Astrocyte (in vitro differentiated cells and primary cell): ENCODE measurements around the gene GDPD4. TPM values are rescaled to one million over a fixed set of nuclear protein-coding genes. Genes with fewer than 3 reads are reported as not detected.

Experiments
- DNase-seq: peaks from one replicate; pipeline ENCODE4 v3.0.0-alpha.2; 2010; ENCODE audit warnings: low read depth
- FAIRE-seq: peaks from 2 replicates; lab custom pipeline; 2011; peaks lifted over from hg19 to GRCh38; lab: Jason Lieb, UNC
- H2AFZ ChIP-seq: 2 replicates; pipeline ENCODE4 v1.6.0; 2012; ENCODE audit warnings: low read depth, low read length, inconsistent platforms
- H3K27ac ChIP-seq: 2 replicates; pipeline ENCODE4 v1.5.1; 2011; ENCODE audit warnings: low read depth, low read length, inconsistent platforms
- H3K27me3 ChIP-seq: 2 replicates; pipeline ENCODE4 v1.6.0; 2011; ENCODE audit warnings: low read length, inconsistent platforms; ENCODE audit not compliant: insufficient read depth
- H3K36me3 ChIP-seq: 2 replicates; pipeline ENCODE4 v1.5.1; 2011; ENCODE audit warnings: low read length, inconsistent platforms; ENCODE audit not compliant: insufficient read depth
- H3K4me1 ChIP-seq: 2 replicates; pipeline ENCODE4 v1.5.1; 2011; ENCODE audit warnings: low read length, inconsistent platforms; ENCODE audit not compliant: insufficient read depth
- H3K4me2 ChIP-seq: 2 replicates; pipeline ENCODE4 v1.6.0; 2012; ENCODE audit warnings: low read length, inconsistent platforms
- H3K4me3 ChIP-seq: 2 replicates; pipeline ENCODE4 v1.5.1; 2011; ENCODE audit warnings: low read depth, mild to moderate bottlenecking, low read length, inconsistent platforms; ENCODE audit not compliant: insufficient read depth
- H3K79me2 ChIP-seq: 2 replicates; pipeline ENCODE4 v1.6.0; 2012; ENCODE audit warnings: mild to moderate bottlenecking, low read length, inconsistent platforms; ENCODE audit not compliant: insufficient read depth
- H3K9ac ChIP-seq: 2 replicates; pipeline ENCODE4 v1.6.0; 2012; ENCODE audit warnings: mild to moderate bottlenecking, low read length, inconsistent platforms
- H3K9me3 ChIP-seq: 2 replicates; pipeline ENCODE4 v1.5.1; 2012; ENCODE audit warnings: low read depth, mild to moderate bottlenecking, low read length, inconsistent platforms; ENCODE audit not compliant: insufficient read depth
- H4K20me1 ChIP-seq: 2 replicates; pipeline ENCODE4 v1.6.0; 2012; ENCODE audit warnings: low read length, inconsistent platforms; ENCODE audit not compliant: insufficient read depth
- H3K27ac Mint-ChIP-seq: one replicate; pipeline ENCODE4 v1.8.0; 2021; ENCODE audit warnings: mild to moderate bottlenecking, mixed read lengths; ENCODE audit not compliant: unreplicated experiment
- H3K27me3 Mint-ChIP-seq: one replicate; pipeline ENCODE4 v1.8.0; 2021; ENCODE audit warnings: low read depth, mixed read lengths; ENCODE audit not compliant: unreplicated experiment
- H3K36me3 Mint-ChIP-seq: one replicate; pipeline ENCODE4 v1.8.0; 2021; ENCODE audit warnings: low read depth, mixed read lengths; ENCODE audit not compliant: unreplicated experiment
- H3K4me1 Mint-ChIP-seq: one replicate; pipeline ENCODE4 v1.8.0; 2021; ENCODE audit warnings: low read depth, mixed read lengths; ENCODE audit not compliant: unreplicated experiment
- H3K4me3 Mint-ChIP-seq: one replicate; pipeline ENCODE4 v1.8.0; 2021; ENCODE audit warnings: mild to moderate bottlenecking, moderate library complexity, mixed read lengths; ENCODE audit not compliant: unreplicated experiment
- H3K9me3 Mint-ChIP-seq: one replicate; pipeline ENCODE4 v1.8.0; 2021; ENCODE audit warnings: mild to moderate bottlenecking, mixed read lengths; ENCODE audit not compliant: unreplicated experiment
- CTCF ChIP-seq: IDR thresholded peaks from 2 replicates; pipeline ENCODE4 v1.5.1; 2011; ENCODE audit warnings: low read depth, mild to moderate bottlenecking, inconsistent platforms, low read length, moderate library complexity; ENCODE audit not compliant: insufficient read depth
- EZH2 ChIP-seq: IDR thresholded peaks from 2 replicates; pipeline ENCODE4 v1.6.1; 2012; ENCODE audit warnings: mild to moderate bottlenecking, low read length, inconsistent platforms; ENCODE audit not compliant: insufficient read depth
- total RNA-seq: library from RNA; stranded (reverse); gene quantifications from 2 replicates; pipeline ENCODE4 v1.2.1, GENCODE V29; 2021

The GDPD4 gene
- total RNA-seq, 1 donor from 2014 or later: not detected

GRCh38 chr11:77195071-77195755 lies 106.3 kb downstream of the GDPD4 start:
- H3K4me3 ChIP-seq: no peak overlapping the region
- H3K9me3 ChIP-seq: peaks cover 4% of the 10 kb centered on the region
- H3K27ac Mint-ChIP-seq: no peak overlapping the region
- peaks cover 15% of the 10 kb centered on the region for H3K27me3 Mint-ChIP-seq
- H3K36me3 ChIP-seq: no peaks in the 10 kb centered on the region
- no peaks in the 10 kb centered on the region for H3K4me1 Mint-ChIP-seq
- no peaks in the 10 kb centered on the region for H3K27me3 ChIP-seq
- TF ChIP-seq EZH2: no peak
- no peak for TF ChIP-seq CTCF
- FAIRE-seq (no peak), DNase-seq (no peak)
- no peak overlapping the region for H3K27ac ChIP-seq
- H2AFZ ChIP-seq: no peak overlapping the region
- no peaks in the 10 kb centered on the region for H3K4me1 ChIP-seq
- no peak overlapping the region for H3K9ac ChIP-seq
- H3K4me3 Mint-ChIP-seq: no peak overlapping the region
- H4K20me1 ChIP-seq: no peaks in the 10 kb centered on the region
- no peaks in the 10 kb centered on the region for H3K79me2 ChIP-seq
- no peaks in the 10 kb centered on the region for H3K9me3 Mint-ChIP-seq
- no peak overlapping the region for H3K4me2 ChIP-seq
- no peaks in the 10 kb centered on the region for H3K36me3 Mint-ChIP-seq

DNA sequence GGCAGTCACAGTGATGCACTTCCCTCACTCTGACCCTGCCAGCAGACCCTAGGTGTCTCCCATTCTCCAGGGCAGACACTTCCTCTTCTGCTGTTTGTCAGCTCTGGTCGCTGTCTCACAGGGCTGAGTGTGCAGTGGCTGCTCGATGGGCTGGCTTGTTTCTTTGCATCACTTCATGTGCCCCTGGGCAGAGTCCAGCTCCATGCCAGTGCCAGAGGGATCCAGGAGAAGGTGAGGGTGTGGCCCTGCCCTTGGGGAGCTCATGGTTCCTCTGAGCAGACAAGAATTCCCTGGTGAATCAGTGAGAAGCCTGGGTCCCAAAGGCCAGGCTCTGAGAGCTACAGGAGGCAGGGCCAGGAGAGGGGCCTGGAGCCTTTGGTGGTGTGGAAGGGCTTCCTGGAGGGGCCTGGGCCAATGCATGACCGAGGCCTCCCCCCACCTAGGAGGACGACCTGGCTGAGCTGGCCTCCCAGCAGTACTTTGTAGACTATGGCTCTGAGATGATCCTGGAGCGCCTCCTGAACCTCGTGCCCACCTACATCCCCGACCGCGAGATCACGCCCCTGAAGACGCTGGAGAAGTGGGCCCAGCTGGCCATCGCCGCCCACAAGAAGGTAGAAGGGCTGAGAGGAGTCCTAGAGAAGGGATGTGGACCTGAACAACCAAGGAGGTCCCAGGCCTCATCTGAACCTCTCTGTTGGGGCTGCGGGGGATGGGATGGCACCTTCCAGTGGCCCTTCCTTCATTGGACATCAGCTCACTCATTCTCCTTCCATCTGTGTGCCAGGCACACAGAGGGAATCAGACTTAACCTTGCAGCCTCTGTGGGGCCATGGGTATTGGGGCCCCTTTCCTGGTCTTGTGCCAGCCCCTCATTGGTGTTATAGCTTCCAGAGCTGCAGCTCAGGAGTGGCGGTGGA lies 107.3 kb downstream of the GDPD4 start:
- no peaks in the 10 kb centered on the region for H3K4me1 Mint-ChIP-seq
- Histone ChIP-seq H3K27ac (no peak overlapping the region), H3K9ac (no peak overlapping the region), H3K27me3 (no peaks in the 10 kb centered on the region), H3K9me3 (peaks cover 4% of the 10 kb centered on the region), H3K4me3 (no peak overlapping the region), H3K4me2 (no peak overlapping the region), H3K36me3 (no peaks in the 10 kb centered on the region), H3K4me1 (no peaks in the 10 kb centered on the region), H4K20me1 (no peaks in the 10 kb centered on the region), H3K79me2 (no peaks in the 10 kb centered on the region), H2AFZ (no peak overlapping the region)
- H3K27me3 Mint-ChIP-seq: peaks cover 13% of the 10 kb centered on the region
- H3K27ac Mint-ChIP-seq: no peak overlapping the region
- H3K9me3 Mint-ChIP-seq: no peaks in the 10 kb centered on the region
- TF ChIP-seq CTCF (no peak), EZH2 (no peak)
- DNase-seq (no peak), FAIRE-seq (no peak)
- H3K4me3 Mint-ChIP-seq: no peak overlapping the region
- H3K36me3 Mint-ChIP-seq: no peaks in the 10 kb centered on the region
